Measurements from ENCODE around the gene LYRM1.

LYRM1 gene

GRCh38 chr16:20853143-20853542 lies 47.4 kb upstream of the LYRM1 start:
- no peaks in the 10 kb centered on the region for H3K79me2 ChIP-seq (ENCODE audit: insufficient read depth, low read length)
- H3F3A ChIP-seq (ENCODE audit: insufficient read depth, low read length) = no peaks in the 10 kb centered on the region
- H3K27ac ChIP-seq (ENCODE audit: low read depth, low read length, poor library complexity, severe bottlenecking) = no peak overlapping the region
- TF ChIP-seq CTCF (IDR thresholded peaks at IDR 0.05; ENCODE audit: low read length) (no peak), EZH2 (IDR thresholded peaks at IDR 0.05; ENCODE audit: borderline replicate concordance, low read length) (no peak)
- no peaks in the 10 kb centered on the region for H4K20me1 ChIP-seq (ENCODE audit: insufficient read depth, low read length)
- no peaks in the 10 kb centered on the region for H3K9me2 ChIP-seq (ENCODE audit: low read depth, low read length)
- H3K4me1 ChIP-seq (ENCODE audit: insufficient read depth, low read length, severe bottlenecking) = no peaks in the 10 kb centered on the region
- H3K27me3 ChIP-seq (ENCODE audit: insufficient read depth, low read length) = no peaks in the 10 kb centered on the region
- H2AFZ ChIP-seq (ENCODE audit: low read length) = no peak overlapping the region
- no peak overlapping the region for H3K4me3 ChIP-seq (ENCODE audit: low read depth, low read length, poor library complexity, severe bottlenecking)
- H3K4me2 ChIP-seq (ENCODE audit: low read length) = no peak overlapping the region
- no peaks in the 10 kb centered on the region for H3K9me3 ChIP-seq (ENCODE audit: low read length)
- H3K9ac ChIP-seq (ENCODE audit: low read length) = no peak overlapping the region
- 0 out of 2 replicates have a peak, but pooled peaks cover 4% of the 10 kb centered on the region for H3K36me3 ChIP-seq (ENCODE audit: insufficient read depth, low read length)

- Histone ChIP-seq H3K4me3 (ENCODE audit: low read depth, low read length, poor library complexity, severe bottlenecking) (no peak overlapping the region), H3K36me3 (ENCODE audit: insufficient read depth, low read length) (0 out of 2 replicates have a peak, but pooled peaks cover 4% of the 10 kb centered on the region), H3K9me3 (ENCODE audit: low read length) (no peaks in the 10 kb centered on the region), H3K9ac (ENCODE audit: low read length) (no peak overlapping the region), H3K9me2 (ENCODE audit: low read depth, low read length) (no peaks in the 10 kb centered on the region), H3K27me3 (ENCODE audit: insufficient read depth, low read length) (no peaks in the 10 kb centered on the region), H3K79me2 (ENCODE audit: insufficient read depth, low read length) (no peaks in the 10 kb centered on the region), H3K27ac (ENCODE audit: low read depth, low read length, poor library complexity, severe bottlenecking) (no peak overlapping the region), H2AFZ (ENCODE audit: low read length) (no peak overlapping the region), H4K20me1 (ENCODE audit: insufficient read depth, low read length) (no peaks in the 10 kb centered on the region), H3K4me1 (ENCODE audit: insufficient read depth, low read length, severe bottlenecking) (no peaks in the 10 kb centered on the region), H3F3A (ENCODE audit: insufficient read depth, low read length) (no peaks in the 10 kb centered on the region), H3K4me2 (ENCODE audit: low read length) (no peak overlapping the region)
- no peak for TF ChIP-seq EZH2 (IDR thresholded peaks at IDR 0.05; ENCODE audit: borderline replicate concordance, low read length)
- TF ChIP-seq CTCF (IDR thresholded peaks at IDR 0.05; ENCODE audit: low read length) = no peak
These were observed 46.5 kb upstream of the LYRM1 start for GRCh38 chr16:20853981-20854620.

GRCh38 chr16:20854963-20855362 lies 45.6 kb upstream of the LYRM1 start:
- H3K27ac ChIP-seq (ENCODE audit: low read depth, low read length, poor library complexity, severe bottlenecking) = no peak overlapping the region
- H3F3A ChIP-seq (ENCODE audit: insufficient read depth, low read length) = no peaks in the 10 kb centered on the region
- H3K9me2 ChIP-seq (ENCODE audit: low read depth, low read length) = no peaks in the 10 kb centered on the region
- no peaks in the 10 kb centered on the region for H4K20me1 ChIP-seq (ENCODE audit: insufficient read depth, low read length)
- no peaks in the 10 kb centered on the region for H3K4me1 ChIP-seq (ENCODE audit: insufficient read depth, low read length, severe bottlenecking)
- H3K36me3 ChIP-seq (ENCODE audit: insufficient read depth, low read length) = peaks cover 10% of the 10 kb centered on the region; the same call in 1 of the 2 replicates
- no peak overlapping the region for H3K4me2 ChIP-seq (ENCODE audit: low read length)
- H3K9ac ChIP-seq (ENCODE audit: low read length) = no peak overlapping the region
- H3K9me3 ChIP-seq (ENCODE audit: low read length) = no peaks in the 10 kb centered on the region
- no peaks in the 10 kb centered on the region for H3K27me3 ChIP-seq (ENCODE audit: insufficient read depth, low read length)
- H3K79me2 ChIP-seq (ENCODE audit: insufficient read depth, low read length) = no peaks in the 10 kb centered on the region
- H2AFZ ChIP-seq (ENCODE audit: low read length) = no peak overlapping the region
- TF ChIP-seq CTCF (IDR thresholded peaks at IDR 0.05; ENCODE audit: low read length) (no peak), EZH2 (IDR thresholded peaks at IDR 0.05; ENCODE audit: borderline replicate concordance, low read length) (no peak)
- H3K4me3 ChIP-seq (ENCODE audit: low read depth, low read length, poor library complexity, severe bottlenecking) = no peak overlapping the region
